Fibroblast of lung (primary cell): ENCODE results near the gene LRRC55.

ENCODE experiments used
- EZH2 ChIP-seq: IDR thresholded peaks from 2 replicates; pipeline ENCODE4 v1.5.1; 2012; ENCODE audit warnings: low read length, control low read depth, mild to moderate bottlenecking; ENCODE audit errors: missing control alignments
- TF ChIP-seq, protein P1 (sequence below), 2 donors: IDR thresholded peaks in 1 of 2; conservative IDR thresholded peaks in 1 of 2; 1 replicate in 1 of 2; 2 replicates in 1 of 2; pipeline ENCODE4 v1.5.1; 2011 to 2012; ENCODE audit warnings: low read length in 2 of 2, control low read depth in 1 of 2, inconsistent platforms in 1 of 2, low read depth in 1 of 2, mild to moderate bottlenecking in 1 of 2

- TF ChIP-seq, protein P1, sequence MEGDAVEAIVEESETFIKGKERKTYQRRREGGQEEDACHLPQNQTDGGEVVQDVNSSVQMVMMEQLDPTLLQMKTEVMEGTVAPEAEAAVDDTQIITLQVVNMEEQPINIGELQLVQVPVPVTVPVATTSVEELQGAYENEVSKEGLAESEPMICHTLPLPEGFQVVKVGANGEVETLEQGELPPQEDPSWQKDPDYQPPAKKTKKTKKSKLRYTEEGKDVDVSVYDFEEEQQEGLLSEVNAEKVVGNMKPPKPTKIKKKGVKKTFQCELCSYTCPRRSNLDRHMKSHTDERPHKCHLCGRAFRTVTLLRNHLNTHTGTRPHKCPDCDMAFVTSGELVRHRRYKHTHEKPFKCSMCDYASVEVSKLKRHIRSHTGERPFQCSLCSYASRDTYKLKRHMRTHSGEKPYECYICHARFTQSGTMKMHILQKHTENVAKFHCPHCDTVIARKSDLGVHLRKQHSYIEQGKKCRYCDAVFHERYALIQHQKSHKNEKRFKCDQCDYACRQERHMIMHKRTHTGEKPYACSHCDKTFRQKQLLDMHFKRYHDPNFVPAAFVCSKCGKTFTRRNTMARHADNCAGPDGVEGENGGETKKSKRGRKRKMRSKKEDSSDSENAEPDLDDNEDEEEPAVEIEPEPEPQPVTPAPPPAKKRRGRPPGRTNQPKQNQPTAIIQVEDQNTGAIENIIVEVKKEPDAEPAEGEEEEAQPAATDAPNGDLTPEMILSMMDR (conservative IDR thresholded peaks at IDR 0.05 in 1 of 2, IDR thresholded peaks at IDR 0.05 in 1 of 2; ENCODE audit: low read depth in 1 of 2, low read length in 2 of 2) = no peak
- TF ChIP-seq EZH2 = no peak
Observed at GRCh38 chr11:57228600-57228999, 46.8 kb downstream of the LRRC55 start.
